ENCODE results near the gene UBE2I.
A peak's percentile ranks its signal among the peaks of the same experiment; 100 is the strongest.

UBE2I gene

DNA sequence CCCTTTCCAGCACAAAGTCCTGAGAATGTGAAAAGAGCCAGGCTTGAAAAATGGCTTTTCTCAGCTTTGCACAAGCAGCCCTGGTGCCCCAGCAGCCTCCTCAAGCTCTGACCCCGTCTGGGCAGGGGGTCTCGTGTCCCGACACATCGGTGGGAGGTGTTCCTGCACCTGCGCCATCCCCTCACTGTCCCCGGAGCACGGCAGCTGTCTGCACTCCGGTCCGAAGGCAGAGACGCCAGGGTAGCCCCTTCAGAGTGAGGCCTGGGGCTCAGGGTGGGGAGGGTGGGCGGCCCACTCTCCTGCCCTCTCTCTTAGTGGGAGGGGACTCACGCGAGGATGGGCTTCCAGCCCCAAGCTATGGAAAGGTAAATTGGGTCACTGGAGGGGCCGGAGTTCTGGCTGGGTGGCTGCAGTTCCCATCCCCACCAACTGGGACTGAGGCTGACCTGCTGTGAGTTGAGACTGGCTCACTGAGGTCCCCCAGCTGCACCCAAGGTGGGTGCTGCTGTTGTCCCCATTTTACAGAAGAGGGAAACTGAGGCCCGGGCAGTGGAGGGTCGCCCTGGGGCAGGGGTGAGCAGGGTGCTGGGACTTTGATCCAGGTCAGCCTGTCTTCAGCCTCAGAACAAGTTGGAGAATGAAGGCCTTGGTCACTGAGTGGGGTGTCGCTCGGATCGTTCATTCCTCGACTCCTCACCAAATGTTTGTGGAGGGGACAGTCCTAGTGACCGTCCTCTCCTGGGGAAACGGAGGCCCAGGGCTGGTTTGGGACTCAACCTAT, 21.7 kb downstream of the UBE2I start:
- no peak for DNase-seq

- peak; percentile 57 for DNase-seq
Observed at GRCh38 chr16:1331712-1332617, 22.5 kb downstream of the UBE2I start.

DNA sequence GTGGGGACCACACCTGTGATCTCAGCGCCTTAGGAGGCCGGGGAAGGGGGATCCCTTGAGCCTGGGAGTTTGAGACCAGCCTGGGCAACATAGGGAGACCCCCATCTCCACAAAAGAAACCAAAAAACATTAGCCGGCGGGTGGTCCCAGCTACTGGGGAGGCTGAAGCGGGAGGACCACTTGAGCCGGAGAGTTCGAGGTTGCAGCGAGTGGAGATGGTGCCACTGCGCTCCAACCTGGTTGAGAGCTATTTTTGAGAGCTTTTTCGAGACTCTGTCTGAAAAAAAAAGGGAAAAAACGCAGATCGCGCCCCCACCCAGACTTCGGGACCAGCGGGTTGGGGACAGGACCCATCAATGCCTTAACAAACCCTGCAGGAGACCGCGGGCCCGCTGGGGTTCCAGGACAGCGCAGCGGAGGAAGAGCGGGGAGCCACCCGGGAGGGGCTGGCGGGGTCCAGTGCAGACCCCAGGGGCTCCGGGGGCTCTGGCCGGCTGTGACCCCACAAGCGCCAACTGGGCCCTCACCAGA, 23.2 kb downstream of the UBE2I start:
- no peak for DNase-seq

DNA sequence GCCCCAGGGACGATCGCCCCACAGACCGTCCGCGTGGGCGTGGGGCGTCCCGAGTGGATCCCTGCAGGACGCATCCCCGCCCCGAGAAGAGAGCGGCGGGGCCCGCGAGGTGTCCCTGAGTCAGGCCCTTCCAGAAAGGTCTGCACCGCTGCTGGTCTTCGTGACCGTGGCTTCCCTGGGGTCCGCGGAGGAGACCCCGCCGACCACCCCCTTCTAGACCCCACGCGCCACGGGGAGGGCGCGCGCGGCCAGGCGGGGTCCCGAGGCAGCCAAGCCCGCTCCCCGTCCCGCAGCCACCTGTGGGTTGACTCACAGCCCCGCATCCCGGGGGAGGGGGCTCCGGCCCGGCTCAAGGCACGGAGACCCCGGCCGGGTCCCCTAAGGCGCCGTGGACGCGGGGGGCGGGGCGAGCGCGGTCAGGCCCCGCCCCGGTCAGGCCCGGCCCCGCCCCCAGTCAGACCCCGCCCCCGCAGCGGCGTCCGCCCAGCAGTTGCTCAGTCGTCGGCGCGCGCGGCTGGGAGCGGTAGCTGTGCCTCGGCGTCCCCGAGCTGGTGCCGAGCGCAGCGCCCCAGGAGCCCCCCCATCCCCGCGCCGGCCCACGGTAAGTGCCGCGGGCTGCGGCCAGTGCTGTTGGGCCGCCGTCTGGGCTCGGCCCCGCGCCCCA, 23.8 kb downstream of the UBE2I start, which contains the start of gene BAIAP3:
TSS of gene BAIAP3 (plus strand) at position 497 of the 664 bp plus-strand sequence. CDS start 4,905 bp downstream, outside the sequence.
- DNase-seq = no peak

DNA sequence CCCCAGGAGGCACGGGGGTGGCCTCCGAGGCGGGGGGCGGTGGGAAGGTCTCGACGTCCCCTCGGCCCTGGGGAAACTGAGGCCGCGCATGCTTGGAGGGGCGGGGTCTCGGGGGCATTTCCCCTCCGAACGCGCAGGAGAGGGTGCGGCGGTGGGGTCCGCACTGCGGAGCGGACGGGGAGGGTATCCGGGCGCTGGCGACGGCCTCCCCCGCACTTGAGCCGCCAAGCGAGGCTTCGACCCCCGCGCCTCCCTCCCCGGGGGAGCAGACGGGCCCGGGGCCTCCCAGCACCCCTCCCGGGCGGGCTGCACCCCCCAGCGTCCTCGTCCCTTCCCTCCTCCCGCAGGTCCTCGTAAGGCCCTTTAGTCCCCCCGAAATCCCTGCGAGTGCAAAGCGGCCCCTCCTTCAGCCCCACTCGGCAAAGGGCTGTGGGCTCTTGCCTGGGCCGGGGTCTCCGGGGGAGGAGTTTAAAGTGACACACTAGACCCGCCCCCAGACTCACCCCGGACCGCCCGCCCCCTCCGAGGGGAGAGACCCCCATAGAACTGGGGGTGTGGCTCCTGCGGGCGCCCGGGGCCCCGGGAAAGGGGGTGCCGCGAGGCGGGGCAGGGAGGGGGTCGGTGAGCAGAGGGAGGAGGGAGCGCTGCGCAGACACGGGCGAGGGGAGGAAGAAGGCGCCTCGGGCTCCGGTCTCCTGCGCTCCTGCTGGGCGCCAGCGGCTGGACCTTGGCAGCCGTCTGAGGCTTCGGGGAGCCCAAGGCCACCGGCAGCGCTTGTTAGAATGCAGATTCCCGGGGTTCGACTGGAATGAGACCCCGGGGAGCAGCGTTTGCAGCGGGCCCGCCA, 24.6 kb downstream of the UBE2I start:
- DNase-seq = no peak

DNA sequence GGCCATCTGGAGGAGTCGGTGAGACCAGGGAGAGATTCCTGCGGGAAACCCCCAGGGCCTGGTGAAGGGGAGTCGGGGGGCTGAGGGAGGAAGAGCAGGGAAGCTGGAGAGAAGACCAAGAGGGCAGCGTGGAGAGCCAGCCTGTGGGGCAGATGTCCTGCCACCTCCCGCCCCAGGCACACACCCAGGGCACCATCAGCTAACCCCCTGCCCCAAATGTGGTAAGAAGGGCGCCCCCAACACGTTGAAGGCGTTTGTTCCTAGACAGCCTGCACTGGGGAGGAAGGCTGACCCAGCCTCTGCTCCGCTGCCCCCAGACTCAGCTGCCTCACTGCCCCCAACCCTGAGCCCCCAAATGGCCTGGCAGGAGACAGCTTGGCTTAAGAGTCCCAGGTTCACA, 25.3 kb downstream of the UBE2I start:
- DNase-seq = no peak

DNA sequence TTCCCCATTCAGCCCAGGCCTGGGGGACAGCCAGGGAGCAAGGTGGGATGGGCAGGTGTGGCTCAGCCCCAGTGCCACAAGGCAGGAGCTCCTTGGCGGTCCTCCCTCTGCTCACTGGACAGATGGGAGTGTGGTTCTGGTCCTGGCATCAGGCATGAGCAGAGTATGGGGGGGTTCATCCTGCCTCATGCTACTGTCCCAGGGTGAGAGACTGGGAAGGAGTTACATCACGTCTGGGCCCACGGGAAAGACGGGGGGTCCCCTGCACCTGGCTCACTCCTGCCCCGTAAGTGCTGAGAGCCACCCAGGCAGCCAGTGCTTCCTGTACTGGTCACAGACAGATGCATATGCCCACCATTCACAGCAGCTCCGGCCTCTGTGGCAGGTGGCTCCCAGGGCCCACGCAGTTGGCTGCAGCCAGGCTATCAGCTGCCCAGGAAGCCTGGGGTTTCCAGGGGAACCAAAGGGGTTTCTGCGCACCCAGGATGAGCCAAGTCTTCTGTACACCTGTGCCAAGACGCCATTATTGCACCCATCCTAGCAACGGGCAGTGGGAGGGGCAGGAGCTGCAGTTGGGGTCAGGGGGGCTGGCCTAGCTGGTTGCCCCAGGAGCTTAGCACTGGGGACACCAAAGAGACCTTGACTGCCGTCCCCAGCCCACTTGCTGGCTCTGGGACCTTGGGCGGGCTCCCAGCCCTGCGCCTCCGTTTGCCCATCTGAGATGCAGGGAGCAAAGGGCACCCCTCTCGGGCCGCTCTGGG, 26.0 kb downstream of the UBE2I start:
- DNase-seq = no peak

DNA sequence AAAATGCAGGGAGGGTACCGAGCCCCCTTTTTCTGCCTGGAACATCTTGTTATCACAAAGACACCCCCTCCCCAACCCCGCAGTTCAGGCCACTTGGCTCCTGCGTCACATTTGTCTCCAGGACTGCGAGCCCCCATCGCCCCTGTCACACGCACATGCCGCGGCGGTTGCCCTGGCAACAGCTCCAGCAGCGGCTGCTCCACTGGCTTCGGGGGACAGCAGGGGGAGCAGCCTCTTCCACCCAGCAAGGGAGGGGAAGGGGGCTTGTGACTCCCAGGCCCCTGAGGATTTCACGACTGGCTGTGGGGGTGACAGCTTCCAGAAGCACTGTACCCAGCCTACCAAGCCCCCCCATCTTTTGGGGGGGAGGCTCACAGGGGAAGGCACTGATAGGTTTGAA, 26.6 kb downstream of the UBE2I start:
- DNase-seq = no peak

GRCh38 chr16:1336619-1337018, 27.2 kb downstream of the UBE2I start:
- DNase-seq = no peak

GRCh38 chr16:1337486-1337885, 28.1 kb downstream of the UBE2I start:
- DNase-seq = no peak

GRCh38 chr16:1338119-1338730, 28.8 kb downstream of the UBE2I start:
- DNase-seq = no peak

DNA sequence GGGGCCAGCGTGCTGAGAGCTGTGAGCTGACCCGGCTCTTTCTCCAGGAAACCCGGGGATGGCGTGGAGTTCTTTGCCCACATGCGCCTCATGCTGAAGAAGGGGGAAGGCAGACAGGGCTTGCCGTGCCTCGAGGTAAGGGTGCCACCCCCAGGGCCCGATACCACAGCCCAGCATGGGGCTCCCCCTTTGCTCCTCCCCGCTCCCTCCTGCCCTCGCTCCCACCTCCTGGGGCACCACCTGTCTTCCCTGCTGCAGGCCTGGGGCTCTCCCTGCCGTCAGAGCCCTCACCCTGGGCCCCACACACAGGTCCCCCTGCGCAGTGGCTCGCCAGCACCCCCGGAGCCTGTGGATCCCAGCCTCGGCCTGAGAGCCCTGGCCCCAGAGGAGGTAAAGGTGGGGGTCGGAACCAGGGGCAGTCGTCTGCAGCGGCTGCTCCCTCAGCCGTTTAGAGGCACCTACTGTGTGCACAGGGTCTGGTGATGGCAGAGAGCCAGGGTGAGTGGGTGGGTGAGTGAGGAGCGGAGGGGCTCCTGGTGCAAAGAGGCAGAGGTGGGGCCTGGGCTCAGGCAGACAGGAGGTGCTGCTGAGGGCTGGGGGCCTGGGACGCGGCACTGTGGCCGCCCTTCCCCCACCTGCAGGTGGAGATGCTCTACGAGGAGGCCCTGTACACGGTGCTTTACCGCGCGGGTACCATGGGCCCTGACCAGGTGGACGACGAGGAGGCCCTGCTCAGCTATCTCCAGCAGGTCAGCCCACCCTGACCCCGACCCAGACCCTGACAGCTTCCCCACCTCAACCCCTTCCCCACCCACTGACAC, 29.6 kb downstream of the UBE2I start:
- no peak for DNase-seq

DNA sequence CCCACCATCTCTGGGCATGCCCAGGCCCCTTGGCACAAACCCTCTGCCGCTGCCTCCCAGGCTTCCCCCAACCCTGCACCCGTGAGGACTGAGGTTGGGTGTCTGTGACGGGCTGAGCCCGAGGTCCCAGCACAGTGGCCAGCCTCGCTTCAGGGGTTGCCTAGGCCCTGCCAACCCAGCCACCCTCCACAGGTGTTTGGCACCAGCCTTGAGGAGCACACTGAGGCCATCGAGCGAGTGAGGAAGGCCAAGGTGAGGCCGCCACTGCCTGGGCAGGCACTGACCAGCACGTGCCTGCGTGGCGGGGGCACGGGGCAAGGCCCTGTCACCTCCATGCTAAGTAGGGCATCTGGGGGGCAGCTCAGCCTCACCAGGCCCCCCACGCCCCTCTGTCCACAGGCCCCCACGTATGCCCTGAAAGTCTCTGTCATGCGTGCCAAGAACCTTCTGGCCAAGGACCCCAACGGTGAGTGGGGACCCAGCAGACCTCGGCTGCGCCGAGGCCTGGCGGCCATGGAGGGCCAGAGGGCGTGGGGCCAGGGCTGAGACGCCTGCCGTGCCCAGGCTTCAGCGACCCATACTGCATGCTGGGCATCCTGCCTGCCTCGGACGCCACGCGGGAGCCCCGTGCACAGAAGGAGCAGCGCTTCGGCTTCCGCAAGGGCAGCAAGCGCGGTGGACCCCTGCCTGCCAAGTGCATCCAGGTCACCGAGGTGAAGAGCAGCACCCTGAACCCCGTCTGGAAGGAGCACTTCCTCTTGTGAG, 31.5 kb downstream of the UBE2I start:
- DNase-seq = no peak

DNA sequence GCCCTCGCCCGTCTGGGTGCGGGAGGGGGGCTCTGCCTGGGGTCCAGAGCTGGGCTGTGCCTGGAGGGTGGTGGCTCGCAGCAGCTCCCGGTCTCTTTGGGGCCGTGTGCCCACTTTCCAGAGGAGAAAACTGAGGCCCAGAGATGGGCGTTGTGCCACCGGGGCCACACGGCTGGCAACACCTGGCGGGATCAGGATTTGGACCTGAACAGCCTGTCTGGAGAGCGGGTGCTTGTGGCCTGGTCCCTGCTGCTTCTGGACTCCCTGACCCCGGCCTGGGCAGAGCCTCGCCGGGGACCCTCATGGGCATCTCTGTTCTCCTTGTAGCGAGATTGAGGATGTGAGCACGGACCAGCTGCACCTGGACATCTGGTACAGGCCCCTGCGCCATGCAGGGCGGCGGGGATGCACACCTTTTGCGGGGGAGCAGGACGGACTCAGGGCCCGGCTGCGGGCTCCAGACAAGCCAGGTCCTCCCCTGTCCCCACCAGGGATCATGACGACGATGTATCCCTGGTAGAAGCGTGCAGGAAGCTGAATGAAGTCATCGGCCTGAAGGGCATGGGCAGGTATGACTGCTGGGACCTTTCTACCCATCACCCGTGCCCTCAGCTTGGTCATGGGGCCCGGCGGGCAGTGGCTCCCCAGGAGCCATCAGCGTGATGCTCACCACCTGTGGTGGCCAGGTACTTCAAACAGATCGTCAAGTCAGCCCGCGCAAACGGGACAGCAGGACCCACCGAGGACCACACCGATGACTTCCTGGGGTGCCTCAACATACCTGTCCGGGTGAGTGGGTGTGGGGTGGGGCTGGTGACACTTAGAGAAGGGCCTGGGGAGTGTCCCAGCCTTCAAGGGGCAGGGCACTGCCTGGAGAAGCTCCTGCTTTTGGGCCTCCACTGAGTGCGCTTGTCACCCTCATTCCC, 32.3 kb downstream of the UBE2I start:
- no peak for DNase-seq

- peak; percentile 52 for DNase-seq
Observed at GRCh38 chr16:1342526-1343427, 33.3 kb downstream of the UBE2I start.

- no peak for DNase-seq
Observed at GRCh38 chr16:1343428-1344242, 34.2 kb downstream of the UBE2I start.
